CD14-positive monocyte (primary cell): Measurements from ENCODE around the gene HDGFL3. TPM values are rescaled to one million over a fixed set of nuclear protein-coding genes. Genes with fewer than 3 reads are reported as not detected.
"Not testable (repeated sequence)": the region's sequence is repeated elsewhere in the genome, so short reads cannot be mapped to it uniquely, and the experiment has no call there.

Source experiments
- DNase-seq, 3 donors: peaks; one replicate each; pipeline ENCODE4 v3.0.0-alpha.2; 2011 to 2022
- H2AFZ ChIP-seq: 2 replicates; pipeline ENCODE4 v1.6.0; 2012; ENCODE audit warnings: mild to moderate bottlenecking, low read depth, low read length, inconsistent platforms; ENCODE audit not compliant: insufficient read depth, poor library complexity, severe bottlenecking
- H3K27ac ChIP-seq, 2 donors: 1 replicate in 1 of 2; 2 replicates in 1 of 2; pipeline ENCODE4 v1.5.1; 2012 to 2013; ENCODE audit warnings: low read length in 2 of 2, control low read depth in 1 of 2, inconsistent platforms in 1 of 2, low read depth in 1 of 2, mild to moderate bottlenecking in 1 of 2
- H3K27me3 ChIP-seq, 2 donors: one replicate each; pipeline versions ENCODE4 v1.6.0 to v1.6.1; 2011 to 2013; ENCODE audit warnings: low read length in 2 of 2; ENCODE audit not compliant: control insufficient read depth in 2 of 2, insufficient read depth in 2 of 2
- H3K36me3 ChIP-seq, 2 donors: replicated peaks in 1 of 2; 1 replicate in 1 of 2; 2 replicates in 1 of 2; pipeline versions ENCODE4 v1.5.1 to v1.6.1; 2012 to 2013; ENCODE audit warnings: low read length in 2 of 2, control low read depth in 1 of 2, inconsistent platforms in 1 of 2, mild to moderate bottlenecking in 1 of 2; ENCODE audit not compliant: insufficient read depth in 2 of 2, control insufficient read depth in 1 of 2
- H3K4me1 ChIP-seq, 2 donors: 1 replicate in 1 of 2; 2 replicates in 1 of 2; pipeline versions ENCODE4 v1.5.1 to v1.6.1; 2012 to 2013; ENCODE audit warnings: low read length in 2 of 2, control low read depth in 1 of 2, inconsistent platforms in 1 of 2, mild to moderate bottlenecking in 1 of 2, moderate library complexity in 1 of 2; ENCODE audit not compliant: insufficient read depth in 2 of 2, control insufficient read depth in 1 of 2
- H3K4me2 ChIP-seq: replicated peaks from 2 replicates; pipeline ENCODE3; 2012; ENCODE audit warnings: low read length, moderate library complexity, mild to moderate bottlenecking; ENCODE audit not compliant: poor library complexity, severe bottlenecking; ENCODE audit errors: extremely low read depth
- H3K4me3 ChIP-seq, 3 experiments: fragments of 200-600 bp in 1 of 3; sonication (generic) in 1 of 3; replicated peaks in 1 of 3; 1 replicate in 2 of 3; 2 replicates in 1 of 3; pipeline ENCODE4 v1.5.1; 2011 to 2013; ENCODE audit warnings: low read length in 3 of 3, mild to moderate bottlenecking in 3 of 3, control low read depth in 2 of 3, low read depth in 2 of 3, inconsistent platforms in 1 of 3, moderate library complexity in 1 of 3
- H3K79me2 ChIP-seq: 2 replicates; pipeline ENCODE4 v1.6.0; 2012; ENCODE audit warnings: mild to moderate bottlenecking, control low read depth, inconsistent platforms, low read length, moderate library complexity; ENCODE audit not compliant: insufficient read depth
- H3K9ac ChIP-seq: 2 replicates; pipeline ENCODE4 v1.6.0; 2017; ENCODE audit warnings: low read length, mild to moderate bottlenecking; ENCODE audit not compliant: insufficient read depth, poor library complexity, severe bottlenecking
- H3K9me3 ChIP-seq, 2 donors: replicated peaks in 1 of 2; 1 replicate in 1 of 2; 2 replicates in 1 of 2; pipeline versions ENCODE4 v1.5.1 to v1.6.1; 2012 to 2013; ENCODE audit warnings: low read length in 2 of 2, control low read depth in 1 of 2; ENCODE audit not compliant: control insufficient read depth in 1 of 2, insufficient read depth in 1 of 2
- H4K20me1 ChIP-seq: 2 replicates; pipeline ENCODE4 v1.6.0; 2012; ENCODE audit warnings: mild to moderate bottlenecking, low read length, control low read depth, moderate library complexity; ENCODE audit not compliant: insufficient read depth
- H3K27ac Mint-ChIP-seq, 7 donors: one replicate each; pipeline ENCODE4 v1.8.0; 2020; ENCODE audit warnings: mild to moderate bottlenecking in 7 of 7, mixed read lengths in 7 of 7, moderate library complexity in 6 of 7, inconsistent platforms in 2 of 7
- H3K27me3 Mint-ChIP-seq, 3 donors: one replicate each; pipeline ENCODE4 v1.8.0; 2021 to 2022; ENCODE audit warnings: low read depth in 3 of 3, mild to moderate bottlenecking in 3 of 3, mixed read lengths in 3 of 3, moderate library complexity in 3 of 3, inconsistent platforms in 1 of 3
- H3K36me3 Mint-ChIP-seq, 2 donors: one replicate each; pipeline ENCODE4 v1.8.0; 2020; ENCODE audit warnings: mixed read lengths in 2 of 2, inconsistent platforms in 1 of 2, mild to moderate bottlenecking in 1 of 2
- H3K4me1 Mint-ChIP-seq: one replicate; pipeline ENCODE4 v1.8.0; 2020; ENCODE audit warnings: mild to moderate bottlenecking, mixed read lengths
- H3K4me3 Mint-ChIP-seq, 2 donors: one replicate each; pipeline ENCODE4 v1.8.0; 2020; ENCODE audit warnings: mild to moderate bottlenecking in 2 of 2, mixed read lengths in 2 of 2, moderate library complexity in 1 of 2
- H3K9me3 Mint-ChIP-seq, 7 donors: one replicate each; pipeline ENCODE4 v1.8.0; 2020 to 2022; ENCODE audit warnings: mixed read lengths in 7 of 7, mild to moderate bottlenecking in 6 of 7, moderate library complexity in 6 of 7, inconsistent platforms in 2 of 7
- WGBS: methylation state at CpG from one replicate; pipeline ENCODE4 v1.1.5; 2013; ENCODE audit warnings: missing lambda C conversion rate; ENCODE audit not compliant: insufficient coverage; 5-methylcytosine and 5-hydroxymethylcytosine counted together
- intact Hi-C, 2 donors: fragments of 100-400 bp; cut with micrococcal nuclease; formaldehyde crosslinking; loops; one replicate each; pipeline versions ENCODE4 v1.15.0 to v1.15.1; 2023
- polyA plus RNA-seq, 3 donors: library from polyadenylated mRNA; depleted of rRNA in 1 of 3; unstranded in 2 of 3; stranded (reverse) in 1 of 3; fragments of 300-500 nt in 2 of 3; fragments of >200 nt in 1 of 3; fragmentation: Illumina TruSeq in 2 of 3; gene quantifications; 1 replicate in 2 of 3; 2 replicates in 1 of 3; pipeline ENCODE4 v1.2.3, GENCODE V29; 2012 to 2021
- TF ChIP-seq, protein P1 (sequence below): fragments of 200-600 bp; IDR thresholded peaks from one replicate; pipeline ENCODE4 v1.8.0; 2022; ENCODE audit warnings: antibody characterized with exemption, mild to moderate bottlenecking

HDGFL3 gene
- polyA plus RNA-seq, 3 donors: 0.35 to 1.1 (median 0.69) TPM

DNA sequence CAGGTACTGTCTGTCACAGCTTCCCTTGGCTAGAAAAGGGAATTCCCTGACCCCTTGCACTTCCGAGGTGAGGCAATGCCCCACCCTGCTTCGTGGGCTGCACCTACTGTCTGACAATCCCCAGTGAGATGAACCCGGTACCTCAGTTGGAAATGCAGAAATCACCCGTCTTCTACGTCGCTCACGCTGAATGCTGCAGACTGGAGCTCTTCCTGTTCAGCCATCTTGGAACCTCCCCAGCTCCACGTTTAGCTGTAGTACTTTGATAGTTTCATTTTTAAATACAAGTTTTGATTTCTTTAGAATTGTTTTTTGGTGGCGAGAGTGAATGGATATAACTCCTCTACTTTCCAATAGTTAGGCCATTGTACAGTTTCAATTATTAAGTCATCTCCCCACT is 17.8 kb upstream of the HDGFL3 start:
- Mint-ChIP-seq H3K9me3 (peaks cover 0 to 13% (median 5%) of the 10 kb centered on the region in 7 donors), H3K4me1 (no peaks in the 10 kb centered on the region), H3K4me3 (no peak overlapping the region), H3K27me3 (peaks cover 0 to 7% (median 5%) of the 10 kb centered on the region in 3 donors), H3K36me3 (no peaks in the 10 kb centered on the region), H3K27ac (no peak overlapping the region)
- Histone ChIP-seq H3K27me3 (no peaks in the 10 kb centered on the region), H3K36me3 (no peaks in the 10 kb centered on the region), H3K9me3 (no peaks in the 10 kb centered on the region), H3K79me2 (no peaks in the 10 kb centered on the region), H3K4me2 (no peak overlapping the region), H2AFZ (no peak overlapping the region), H3K9ac (no peak overlapping the region), H3K27ac (no peak overlapping the region), H3K4me1 (no peaks in the 10 kb centered on the region), H4K20me1 (no peaks in the 10 kb centered on the region), H3K4me3 (no peak overlapping the region)
- WGBS: 89% methylated on average over 3 of the region's 9 CpGs
- DNase-seq: no peak
- intact Hi-C loops: no loop called here
- TF ChIP-seq, protein P1, sequence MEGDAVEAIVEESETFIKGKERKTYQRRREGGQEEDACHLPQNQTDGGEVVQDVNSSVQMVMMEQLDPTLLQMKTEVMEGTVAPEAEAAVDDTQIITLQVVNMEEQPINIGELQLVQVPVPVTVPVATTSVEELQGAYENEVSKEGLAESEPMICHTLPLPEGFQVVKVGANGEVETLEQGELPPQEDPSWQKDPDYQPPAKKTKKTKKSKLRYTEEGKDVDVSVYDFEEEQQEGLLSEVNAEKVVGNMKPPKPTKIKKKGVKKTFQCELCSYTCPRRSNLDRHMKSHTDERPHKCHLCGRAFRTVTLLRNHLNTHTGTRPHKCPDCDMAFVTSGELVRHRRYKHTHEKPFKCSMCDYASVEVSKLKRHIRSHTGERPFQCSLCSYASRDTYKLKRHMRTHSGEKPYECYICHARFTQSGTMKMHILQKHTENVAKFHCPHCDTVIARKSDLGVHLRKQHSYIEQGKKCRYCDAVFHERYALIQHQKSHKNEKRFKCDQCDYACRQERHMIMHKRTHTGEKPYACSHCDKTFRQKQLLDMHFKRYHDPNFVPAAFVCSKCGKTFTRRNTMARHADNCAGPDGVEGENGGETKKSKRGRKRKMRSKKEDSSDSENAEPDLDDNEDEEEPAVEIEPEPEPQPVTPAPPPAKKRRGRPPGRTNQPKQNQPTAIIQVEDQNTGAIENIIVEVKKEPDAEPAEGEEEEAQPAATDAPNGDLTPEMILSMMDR: no peak

DNA sequence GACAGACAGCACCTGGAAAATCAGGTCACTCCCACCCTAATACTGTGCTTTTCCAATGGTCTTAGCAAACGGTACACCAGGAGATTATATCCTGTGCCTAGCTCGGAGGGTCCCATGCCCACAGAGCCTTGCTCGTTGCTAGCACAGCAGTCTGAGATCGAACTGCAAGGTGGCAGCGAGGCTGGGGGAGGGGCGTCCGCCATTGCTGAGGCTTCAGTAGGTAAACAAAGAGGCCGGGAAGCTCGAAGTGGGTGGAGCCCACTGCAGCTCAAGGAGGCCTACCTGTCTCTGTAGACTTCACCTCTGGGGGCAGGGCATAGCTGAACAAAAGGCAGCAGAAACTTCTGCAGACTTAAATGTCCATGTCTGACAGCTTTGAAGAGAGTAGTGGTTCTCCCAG is 14.2 kb upstream of the HDGFL3 start:
- H2AFZ ChIP-seq, H3K9ac ChIP-seq, H3K4me1 ChIP-seq, H3K4me3 Mint-ChIP-seq, DNase-seq, H3K36me3 Mint-ChIP-seq, H3K9me3 ChIP-seq, H3K4me1 Mint-ChIP-seq, H3K4me2 ChIP-seq, H3K4me3 ChIP-seq, intact Hi-C loops, H3K27ac Mint-ChIP-seq, H3K79me2 ChIP-seq, H3K36me3 ChIP-seq, H3K27ac ChIP-seq, H3K27me3 ChIP-seq, H4K20me1 ChIP-seq: not testable (repeated sequence)
- Mint-ChIP-seq H3K27me3 (peaks cover 5 to 11% (median 5%) of the 10 kb centered on the region in 3 donors), H3K9me3 (peaks cover 0 to 14% (median 7%) of the 10 kb centered on the region in 7 donors)
- WGBS: 98% methylated on average over 9 of the region's 9 CpGs
